Gastroesophageal sphincter (tissue), 3 donors: ENCODE results near the gene MDFIC2.

ENCODE experiments used
- CTCF ChIP-seq, 4 experiments: fragments of 200-600 bp in 2 of 4; fragments of 450-650 bp in 2 of 4; sonication (generic) in 1 of 4; IDR thresholded peaks; one replicate each; pipeline ENCODE4 v1.5.1; 2017 to 2019; ENCODE audit warnings: antibody characterized with exemption in 4 of 4, mild to moderate bottlenecking in 2 of 4, moderate library complexity in 2 of 4
- EP300 ChIP-seq: sonication (generic); formaldehyde crosslinking; IDR thresholded peaks from one replicate; pipeline ENCODE4 v1.6.1; 2017; ENCODE audit warnings: antibody characterized with exemption, mild to moderate bottlenecking
- POLR2A ChIP-seq, 2 donors: fragments of 450-650 bp; IDR thresholded peaks; one replicate each; pipeline ENCODE4 v1.6.1; 2017; ENCODE audit warnings: antibody characterized with exemption in 2 of 2, mild to moderate bottlenecking in 2 of 2, moderate library complexity in 1 of 2
- POLR2AphosphoS5 ChIP-seq: sonication (generic); formaldehyde crosslinking; IDR thresholded peaks from one replicate; pipeline ENCODE4 v1.6.1; 2017; ENCODE audit warnings: antibody characterized with exemption

GRCh38 chr3:70224337-70224736 lies 88.1 kb downstream of the MDFIC2 start:
- TF ChIP-seq CTCF (IDR thresholded peaks at IDR 0.05) (no peak), POLR2A (IDR thresholded peaks at IDR 0.05) (no peak), EP300 (no peak), POLR2AphosphoS5 (no peak)
